Fibroblast of lung (primary cell): ENCODE results near the gene TRIM71. TPM values are rescaled to one million over a fixed set of nuclear protein-coding genes. Genes with fewer than 3 reads are reported as not detected.

Experiments
- DNase-seq, 2 donors: peaks; one replicate each; pipeline versions ENCODE4 v3.0.0 to v3.0.0-alpha.2; 2010; ENCODE audit warnings: low read depth in 2 of 2
- H2AFZ ChIP-seq: 2 replicates; pipeline ENCODE4 v1.5.1; 2012; ENCODE audit warnings: low read length, control low read depth, inconsistent platforms
- H3K27ac ChIP-seq: 2 replicates; pipeline ENCODE4 v1.5.1; 2011; ENCODE audit warnings: low read length, control low read depth; ENCODE audit not compliant: insufficient read depth
- H3K27me3 ChIP-seq: 2 replicates; pipeline ENCODE4 v1.5.1; 2011; ENCODE audit warnings: mild to moderate bottlenecking, low read length; ENCODE audit not compliant: control insufficient read depth, insufficient read depth
- H3K36me3 ChIP-seq: 2 replicates; pipeline ENCODE4 v1.5.1; 2011; ENCODE audit warnings: low read length; ENCODE audit not compliant: control insufficient read depth, insufficient read depth
- H3K4me1 ChIP-seq: 2 replicates; pipeline ENCODE4 v1.5.1; 2011; ENCODE audit warnings: low read length; ENCODE audit not compliant: control insufficient read depth, insufficient read depth; ENCODE audit errors: extremely low read depth
- H3K4me2 ChIP-seq: 2 replicates; pipeline ENCODE4 v1.5.1; 2011; ENCODE audit warnings: low read length, control low read depth; ENCODE audit not compliant: insufficient read depth; ENCODE audit errors: extremely low read depth
- H3K4me3 ChIP-seq, 4 experiments: fragments of 200-600 bp in 1 of 4; sonication (generic) in 1 of 4; replicated peaks in 1 of 4; 2 replicates each; pipeline ENCODE4 v1.5.1; 2011 to 2016; ENCODE audit warnings: low read length in 4 of 4, low read depth in 3 of 4, mild to moderate bottlenecking in 3 of 4, control low read depth in 2 of 4, inconsistent platforms in 1 of 4, mixed read lengths in 1 of 4; ENCODE audit not compliant: insufficient read depth in 1 of 4; ENCODE audit errors: control extremely low read depth in 1 of 4
- H3K79me2 ChIP-seq: 2 replicates; pipeline ENCODE4 v1.5.1; 2012; ENCODE audit warnings: mild to moderate bottlenecking, low read length, inconsistent platforms; ENCODE audit not compliant: control insufficient read depth, insufficient read depth
- H3K9ac ChIP-seq: 2 replicates; pipeline ENCODE4 v1.5.1; 2011; ENCODE audit warnings: mild to moderate bottlenecking, low read length, control low read depth; ENCODE audit not compliant: insufficient read depth
- H3K9me3 ChIP-seq: 2 replicates; pipeline ENCODE4 v1.5.1; 2012; ENCODE audit warnings: low read depth, low read length; ENCODE audit not compliant: control insufficient read depth, insufficient read depth
- H4K20me1 ChIP-seq: 2 replicates; pipeline ENCODE4 v1.5.1; 2011; ENCODE audit warnings: low read length; ENCODE audit not compliant: control insufficient read depth, insufficient read depth; ENCODE audit errors: extremely low read depth
- CTCF ChIP-seq, 2 donors: IDR thresholded peaks in 1 of 2; conservative IDR thresholded peaks in 1 of 2; 1 replicate in 1 of 2; 2 replicates in 1 of 2; pipeline ENCODE4 v1.5.1; 2011 to 2012; ENCODE audit warnings: low read length in 2 of 2, control low read depth in 1 of 2, inconsistent platforms in 1 of 2, low read depth in 1 of 2, mild to moderate bottlenecking in 1 of 2
- EZH2 ChIP-seq: IDR thresholded peaks from 2 replicates; pipeline ENCODE4 v1.5.1; 2012; ENCODE audit warnings: low read length, control low read depth, mild to moderate bottlenecking; ENCODE audit errors: missing control alignments
- polyA plus RNA-seq, 2 donors: library from polyadenylated mRNA; depleted of rRNA in 1 of 2; stranded (reverse) in 1 of 2; unstranded in 1 of 2; fragments of >200 nt; gene quantifications; 2 replicates each; pipeline ENCODE4 v1.2.1, GENCODE V29; 2011 to 2012; ENCODE audit warnings: missing spikeins in 1 of 2
- total RNA-seq: library from RNA; depleted of rRNA; stranded (reverse); fragments of >200 nt; gene quantifications from 2 replicates; pipeline ENCODE4 v1.2.1, GENCODE V29; 2014

Gene TRIM71
- total and polyA plus RNA-seq, 2 donors (not counting 1 experiment from before 2014, with no cell fraction given) = under 0.01 to 0.02 TPM

DNA sequence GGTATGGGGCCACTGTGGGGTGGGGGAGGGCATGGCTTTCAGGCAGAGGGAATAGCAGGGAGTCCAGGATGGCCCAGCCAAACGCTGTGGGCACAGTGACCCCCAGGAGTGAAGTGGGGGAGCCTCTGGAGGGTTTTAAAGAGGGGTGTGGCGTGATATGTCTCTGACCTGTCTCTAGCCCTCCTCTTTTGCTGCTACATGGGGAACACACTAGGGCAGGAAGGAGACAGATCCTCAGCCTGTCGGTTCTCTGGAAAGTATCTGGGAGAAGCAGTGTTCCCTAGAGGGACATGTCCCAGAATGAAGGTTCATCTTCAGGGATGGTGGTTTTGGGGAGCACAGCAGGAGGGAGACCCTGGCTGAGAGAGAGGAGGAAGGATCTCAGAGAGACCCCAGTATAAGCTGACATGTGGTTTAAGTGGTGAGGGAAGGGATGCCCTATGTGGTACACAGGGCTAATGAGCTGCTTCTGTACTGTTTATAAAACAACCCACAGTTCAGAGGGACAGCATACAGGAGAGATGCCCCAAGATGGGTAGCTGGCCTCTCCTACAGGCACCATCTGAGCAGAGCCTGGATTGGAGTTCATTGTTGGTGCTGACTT lies 37.7 kb downstream of the TRIM71 start:
- no peaks in the 10 kb centered on the region for H3K79me2 ChIP-seq
- H2AFZ ChIP-seq = no peak overlapping the region
- H3K4me3 ChIP-seq = no peak overlapping the region
- no peak for TF ChIP-seq EZH2
- TF ChIP-seq CTCF (conservative IDR thresholded peaks at IDR 0.05 in 1 of 2, IDR thresholded peaks at IDR 0.05 in 1 of 2; ENCODE audit: low read depth in 1 of 2, low read length in 2 of 2) = no peak
- H3K36me3 ChIP-seq = no peaks in the 10 kb centered on the region
- H3K27ac ChIP-seq = no peak overlapping the region
- DNase-seq = no peak
- no peaks in the 10 kb centered on the region for H3K9me3 ChIP-seq
- H3K27me3 ChIP-seq = no peaks in the 10 kb centered on the region
- H3K4me1 ChIP-seq = no peaks in the 10 kb centered on the region
- H3K9ac ChIP-seq = no peak overlapping the region
- no peak overlapping the region for H3K4me2 ChIP-seq
- no peaks in the 10 kb centered on the region for H4K20me1 ChIP-seq

- no peaks in the 10 kb centered on the region for H3K36me3 ChIP-seq
- H3K4me3 ChIP-seq = no peak overlapping the region
- H3K4me2 ChIP-seq = no peak overlapping the region
- H3K9me3 ChIP-seq = no peaks in the 10 kb centered on the region
- H3K27ac ChIP-seq = no peak overlapping the region
- no peaks in the 10 kb centered on the region for H3K4me1 ChIP-seq
- no peaks in the 10 kb centered on the region for H3K79me2 ChIP-seq
- TF ChIP-seq EZH2 (no peak), CTCF (conservative IDR thresholded peaks at IDR 0.05 in 1 of 2, IDR thresholded peaks at IDR 0.05 in 1 of 2; ENCODE audit: low read depth in 1 of 2, low read length in 2 of 2) (no peak)
- no peaks in the 10 kb centered on the region for H3K27me3 ChIP-seq
- no peak overlapping the region for H2AFZ ChIP-seq
- H3K9ac ChIP-seq = no peak overlapping the region
- H4K20me1 ChIP-seq = no peaks in the 10 kb centered on the region
- no peak for DNase-seq
Measured at GRCh38 chr3:32856355-32856889, 38.6 kb downstream of the TRIM71 start.

DNA sequence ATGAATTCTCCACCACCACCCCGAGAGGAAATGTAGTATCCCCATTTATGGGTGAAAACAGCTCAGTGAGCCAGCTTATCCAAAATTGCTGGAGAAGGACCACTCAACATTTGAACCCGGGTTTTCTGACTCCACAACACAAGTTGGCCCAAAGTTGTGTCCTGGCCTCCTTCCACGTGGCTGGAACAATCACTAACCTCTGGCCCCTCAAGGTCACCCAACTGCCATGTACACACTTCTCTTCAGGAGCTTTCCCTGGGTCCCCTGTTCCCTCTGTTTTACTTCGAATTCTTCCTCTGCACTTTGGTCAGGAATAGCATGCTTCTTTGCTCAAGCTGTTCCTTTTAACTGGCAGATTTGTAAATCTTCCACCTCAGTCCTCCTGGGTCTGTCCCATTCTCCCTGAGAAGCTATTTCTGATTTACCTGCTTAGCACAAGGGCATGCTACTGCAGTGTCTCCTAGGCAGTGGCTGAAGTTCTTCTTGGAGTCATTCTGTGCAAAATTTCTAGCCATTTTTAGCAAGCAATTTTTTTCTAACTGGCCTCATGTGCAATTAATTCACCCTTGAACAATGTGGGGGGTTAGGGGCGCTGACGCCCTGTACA lies 39.2 kb downstream of the TRIM71 start:
- H3K4me1 ChIP-seq = no peaks in the 10 kb centered on the region
- DNase-seq = no peak
- no peak for TF ChIP-seq EZH2
- no peak for TF ChIP-seq CTCF (conservative IDR thresholded peaks at IDR 0.05 in 1 of 2, IDR thresholded peaks at IDR 0.05 in 1 of 2; ENCODE audit: low read depth in 1 of 2, low read length in 2 of 2)
- H3K4me2 ChIP-seq = no peak overlapping the region
- H3K9ac ChIP-seq = no peak overlapping the region
- no peaks in the 10 kb centered on the region for H3K9me3 ChIP-seq
- no peak overlapping the region for H3K27ac ChIP-seq
- no peak overlapping the region for H3K4me3 ChIP-seq
- no peak overlapping the region for H2AFZ ChIP-seq
- H3K79me2 ChIP-seq = no peaks in the 10 kb centered on the region
- H3K36me3 ChIP-seq = no peaks in the 10 kb centered on the region
- H3K27me3 ChIP-seq = no peaks in the 10 kb centered on the region
- H4K20me1 ChIP-seq = no peaks in the 10 kb centered on the region
